Forelimb muscle (tissue), 1 donor: ENCODE measurements around the gene MSANTD2. TPM values are rescaled to one million over a fixed set of nuclear protein-coding genes. Genes with fewer than 3 reads are reported as not detected.

Source experiments
- DNase-seq: peaks from one replicate; pipeline ENCODE4 v3.0.0-alpha.2; 2013; ENCODE audit warnings: low read depth
- polyA plus RNA-seq: library from polyadenylated mRNA; unstranded; fragments of 120-200 nt; gene quantifications from one replicate; pipeline ENCODE4 v1.2.1, GENCODE V29; 2013; ENCODE audit not compliant: insufficient read length

MSANTD2 gene
- polyA plus RNA-seq, 1 donor = 15.3 TPM

DNA sequence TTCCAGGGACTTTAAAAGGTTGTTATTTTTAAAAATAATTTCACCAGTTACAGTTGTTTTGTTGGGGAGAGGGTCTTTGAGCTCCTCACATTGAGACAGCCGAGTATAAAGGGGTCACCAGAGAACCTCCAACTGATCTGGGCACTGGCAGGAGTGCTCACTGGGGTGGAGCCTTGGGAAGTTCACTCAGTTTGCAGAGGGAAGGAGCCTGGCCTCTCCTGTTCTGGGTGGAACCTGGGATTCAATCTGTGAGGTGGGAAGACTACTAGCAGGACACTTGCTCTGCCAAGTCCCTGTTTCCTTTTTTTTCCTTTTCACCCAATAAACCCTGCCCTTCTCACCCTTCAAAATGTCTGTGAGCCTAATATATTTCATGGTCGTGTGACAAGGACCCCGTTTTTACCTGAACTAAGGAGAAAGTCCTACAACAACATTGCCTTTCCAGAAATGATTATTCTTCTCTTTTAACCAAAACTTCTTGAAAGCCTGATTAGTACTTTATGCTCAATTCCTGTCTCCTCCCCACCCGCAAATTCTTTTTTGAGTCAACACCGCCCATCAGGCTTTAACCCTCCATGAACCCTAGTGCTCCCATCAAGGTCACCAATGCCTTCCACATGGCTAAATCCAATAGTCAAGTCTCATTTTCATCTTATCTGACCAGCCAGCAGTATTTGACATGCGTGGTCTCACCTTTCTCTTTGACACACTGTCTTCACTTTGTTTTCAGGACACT is 22.0 kb upstream of the MSANTD2 start:
- DNase-seq = no peak

- DNase-seq = no peak
Measured at GRCh38 chr11:124817036-124817435, 16.8 kb upstream of the MSANTD2 start.

GRCh38 chr11:124814739-124815138 is 14.5 kb upstream of the MSANTD2 start:
- no peak for DNase-seq

DNA sequence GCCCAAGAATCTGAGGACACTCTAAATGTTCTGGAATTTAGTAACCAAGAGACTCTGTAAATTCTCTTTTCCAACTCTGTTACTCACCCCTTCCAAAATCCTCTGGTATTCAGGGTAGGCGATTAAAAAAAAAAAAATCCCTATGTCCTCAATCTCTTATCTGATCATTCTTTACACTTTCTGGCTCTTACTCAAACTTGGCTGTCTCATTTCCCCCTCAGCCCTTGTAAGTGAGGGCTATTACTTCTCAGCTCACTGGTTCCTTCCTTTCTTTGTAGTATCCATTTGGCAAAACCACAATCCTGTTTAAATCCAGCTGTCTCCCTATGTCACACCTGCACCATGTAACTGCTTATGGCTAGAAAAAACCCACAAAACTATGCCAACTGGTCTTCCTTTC is 12.7 kb upstream of the MSANTD2 start:
- DNase-seq = no peak

GRCh38 chr11:124811399-124812125 is 11.4 kb upstream of the MSANTD2 start:
- DNase-seq = no peak

- no peak for DNase-seq
Measured at GRCh38 chr11:124807660-124808270, 7.6 kb upstream of the MSANTD2 start.

DNA sequence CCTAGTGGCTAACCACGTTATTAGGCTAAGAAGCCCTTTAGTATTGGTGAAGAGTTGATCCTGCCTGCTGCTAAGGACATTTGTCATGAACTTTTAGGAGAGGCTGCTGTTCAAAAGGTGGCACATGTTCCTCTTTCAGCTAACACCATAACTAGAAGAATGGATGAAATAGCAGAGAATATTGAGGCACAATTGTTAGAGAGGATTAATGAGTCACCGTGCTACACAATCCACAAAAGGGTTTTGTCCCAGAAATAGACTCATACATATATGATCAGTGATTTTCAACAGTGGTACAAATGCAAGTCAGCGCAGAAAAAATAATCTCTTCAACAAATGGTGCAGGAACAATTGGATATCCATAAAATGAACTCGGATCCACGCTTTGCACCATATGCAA is 7.0 kb upstream of the MSANTD2 start:
- no peak for DNase-seq

DNA sequence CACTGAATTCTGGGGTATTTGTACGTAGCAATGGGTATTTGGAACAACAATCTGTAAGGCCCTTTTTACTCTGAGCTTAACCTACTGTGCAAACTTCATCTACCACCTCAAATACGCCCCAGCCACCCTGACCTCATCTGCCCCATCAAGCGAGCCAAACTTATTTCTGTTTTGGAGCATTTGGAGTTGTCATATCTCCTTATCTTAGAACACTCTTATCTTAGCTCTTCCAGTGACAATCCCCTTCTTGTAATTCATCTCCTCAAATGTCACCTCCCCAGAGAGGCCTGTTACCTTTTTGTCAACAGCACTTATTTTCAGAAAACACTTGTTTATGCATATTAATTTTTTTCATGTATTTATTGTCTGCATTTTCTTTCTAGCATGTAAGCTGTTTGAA is 4.7 kb upstream of the MSANTD2 start:
- DNase-seq = no peak

DNA sequence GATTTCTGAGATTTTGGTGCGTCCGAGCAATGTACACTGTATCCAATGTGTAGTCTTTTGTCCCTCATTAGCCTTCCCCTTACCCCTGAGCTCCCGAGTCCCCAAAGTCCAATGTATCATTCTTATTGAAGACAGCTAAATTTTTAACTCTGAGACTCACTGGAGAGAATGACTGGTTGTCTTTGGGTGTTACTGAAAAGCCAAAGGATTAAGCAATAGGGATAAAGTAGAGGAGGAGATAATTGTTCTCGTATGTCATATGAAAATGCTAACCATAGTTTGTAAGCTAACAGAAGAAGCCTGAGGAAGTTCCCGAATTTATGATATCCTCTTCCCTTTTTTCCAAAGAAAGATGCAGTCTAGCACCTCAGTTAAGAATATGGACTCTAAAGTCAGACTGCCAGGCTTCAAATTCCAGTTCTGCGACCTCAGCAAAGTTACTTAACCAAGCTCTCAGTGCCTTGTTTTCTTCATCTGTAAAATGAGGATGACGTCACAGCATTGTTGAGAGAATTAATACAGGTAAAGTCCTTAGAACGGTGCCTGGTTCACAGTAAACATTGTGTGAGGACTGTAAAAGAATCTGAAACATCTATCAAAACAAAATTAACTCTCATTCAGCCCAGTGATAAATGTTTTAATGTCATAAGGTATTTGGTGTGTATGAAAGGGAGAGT is 1.6 kb upstream of the MSANTD2 start:
- DNase-seq = no peak

DNA sequence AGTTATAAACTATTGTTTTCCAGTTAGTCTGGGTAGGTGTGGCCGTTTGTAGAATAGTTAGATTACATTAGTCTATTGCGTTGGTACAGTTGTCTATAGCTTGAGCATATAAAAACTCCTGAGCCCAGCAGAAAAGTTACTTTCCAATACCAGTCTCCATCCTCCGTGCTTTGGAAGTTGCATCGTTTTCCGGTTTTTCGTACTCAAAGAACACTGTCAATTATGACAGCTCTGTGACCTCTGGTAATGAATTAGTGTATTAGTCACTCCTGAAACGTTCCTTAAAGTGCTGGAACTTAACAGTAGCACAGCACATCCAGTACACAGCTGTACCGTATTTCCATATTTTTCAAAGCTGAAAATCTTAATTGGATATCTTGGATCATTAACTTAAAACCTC is 808 bp upstream of the MSANTD2 start:
- DNase-seq = no peak

DNA sequence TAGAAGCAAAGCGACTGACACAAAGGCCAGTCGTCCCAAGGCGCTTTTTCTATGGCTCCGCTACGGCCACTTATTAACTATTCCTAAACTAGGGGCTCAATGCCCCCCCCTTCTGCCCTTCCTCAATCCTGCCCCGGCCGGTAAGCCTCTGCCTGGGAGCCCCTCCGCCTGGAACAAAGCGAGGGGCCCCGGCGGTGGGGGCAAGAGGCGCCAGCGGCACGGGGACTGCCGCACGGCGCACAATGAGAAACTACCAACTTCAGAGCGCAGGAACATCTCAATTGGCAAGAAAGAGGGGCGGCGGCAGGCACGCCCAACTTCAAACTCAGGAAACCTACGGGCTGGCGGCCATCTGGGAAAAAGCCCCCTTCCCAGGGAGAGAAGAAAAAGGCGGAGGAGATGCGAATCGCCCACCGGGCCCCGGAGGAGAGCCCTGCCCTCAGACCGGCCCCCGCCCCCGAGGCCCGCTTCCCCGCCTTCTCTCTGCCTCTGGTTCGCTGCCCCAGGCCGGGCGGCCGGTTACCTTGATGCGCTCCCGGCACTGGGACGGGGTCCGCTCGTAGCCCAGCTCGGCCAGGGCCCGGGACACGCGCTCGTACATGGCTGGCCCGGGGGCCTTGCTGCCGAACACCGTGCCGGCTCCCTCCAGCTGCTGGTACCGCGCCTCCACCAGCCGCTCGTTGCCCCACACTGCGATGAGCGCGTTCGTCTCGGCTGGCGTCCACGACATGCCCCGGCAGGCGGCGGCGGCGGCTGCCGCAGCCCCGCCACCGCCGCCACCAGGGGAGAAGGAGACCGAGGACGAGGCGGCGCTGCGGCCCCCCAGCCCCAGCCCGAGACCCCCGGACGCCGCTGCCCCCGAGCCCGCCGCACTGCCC is 619 bp downstream of the MSANTD2 start:
- DNase-seq = no peak

DNA sequence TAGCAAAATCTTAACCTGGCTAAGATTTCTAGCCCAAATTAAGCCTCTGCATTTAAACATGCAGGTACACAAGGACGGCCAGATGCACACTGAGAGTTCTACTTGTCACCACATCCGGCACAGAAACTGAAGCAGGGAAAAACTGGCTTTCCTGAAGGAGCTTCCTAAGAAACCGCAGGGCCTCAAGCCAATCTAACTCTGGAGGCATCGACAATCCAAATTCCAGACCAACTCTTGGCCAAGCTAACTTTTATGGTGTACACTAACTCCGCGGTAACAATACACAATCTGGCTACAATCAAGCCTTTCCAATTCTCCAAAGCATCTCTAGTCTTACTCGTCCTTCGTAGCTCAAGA is 1.2 kb downstream of the MSANTD2 start:
- no peak for DNase-seq

DNA sequence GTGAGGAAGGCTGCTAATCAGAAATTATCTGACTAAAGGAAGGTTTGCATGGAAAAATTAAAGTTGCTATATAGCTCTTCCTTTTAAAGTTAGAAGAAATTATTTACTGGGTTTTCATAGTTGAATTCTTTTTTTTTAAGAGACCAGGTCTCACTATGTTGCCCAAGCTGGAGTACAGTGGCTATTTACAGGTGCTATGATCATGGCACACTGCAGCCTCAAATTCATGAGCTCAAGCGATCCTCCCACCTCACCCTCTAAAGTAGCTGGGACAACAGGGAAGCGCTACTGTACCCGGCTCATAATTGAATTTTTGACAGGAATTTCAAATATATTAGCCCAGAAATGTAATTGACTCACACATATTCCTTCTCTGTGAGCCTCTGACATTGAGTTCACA is 3.9 kb downstream of the MSANTD2 start:
- no peak for DNase-seq

DNA sequence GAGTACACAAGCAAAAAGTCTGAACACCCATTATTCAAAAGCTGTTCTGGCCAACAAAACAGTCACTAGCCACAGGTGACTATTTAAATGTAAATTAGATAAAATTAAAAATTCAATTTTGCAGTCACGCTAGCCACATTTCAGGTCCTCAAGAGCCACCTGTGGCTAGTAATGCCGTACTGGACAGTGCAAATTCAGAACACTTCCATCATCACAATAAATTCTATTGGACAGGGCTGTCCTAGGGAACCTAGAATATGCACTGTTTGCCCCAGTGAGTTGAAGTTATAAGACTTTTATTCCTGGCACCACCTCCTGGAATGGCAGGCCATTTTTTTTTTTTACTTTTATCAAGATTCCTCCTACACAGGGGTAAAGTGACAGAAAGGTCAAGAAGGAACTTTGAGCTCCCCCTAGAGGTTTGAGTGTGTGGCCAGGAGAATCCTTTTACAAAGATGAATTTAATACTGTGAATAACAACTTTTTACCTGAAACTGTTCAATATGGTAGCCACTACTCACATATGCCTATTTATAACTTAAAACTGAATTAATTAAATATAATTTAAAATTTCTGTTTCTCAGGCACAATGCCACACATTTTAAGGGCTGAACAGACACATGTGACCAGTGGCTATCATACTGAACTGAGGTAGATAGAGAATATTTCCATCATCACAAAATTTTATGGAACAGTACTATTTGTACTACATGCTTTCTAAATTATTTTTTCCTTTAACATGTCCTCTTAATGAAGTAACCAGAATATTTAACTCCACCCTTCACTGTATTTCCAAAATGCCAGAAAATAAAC is 6.5 kb downstream of the MSANTD2 start:
- no peak for DNase-seq

GRCh38 chr11:124791626-124792341 is 8.4 kb downstream of the MSANTD2 start:
- DNase-seq = no peak

- DNase-seq = no peak
Measured at GRCh38 chr11:124788521-124788920, 11.7 kb downstream of the MSANTD2 start.

DNA sequence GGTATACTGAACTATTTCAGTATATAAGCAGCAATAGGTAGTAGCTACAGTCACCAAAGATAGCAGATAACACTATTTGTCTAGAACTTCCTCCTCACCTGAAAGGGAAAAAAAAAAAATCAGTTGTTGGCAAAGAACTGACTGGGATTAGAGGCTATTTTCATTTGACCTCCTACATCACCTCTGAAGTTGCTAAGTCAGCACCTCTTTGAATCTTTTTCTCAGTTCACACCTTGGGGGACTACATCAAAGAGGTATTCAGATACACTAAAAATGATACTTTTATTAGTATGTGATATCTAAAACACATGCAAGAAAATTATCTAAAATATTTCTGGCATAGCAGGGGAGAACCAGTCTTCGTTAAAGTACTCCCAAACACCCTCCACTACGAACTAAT is 16.2 kb downstream of the MSANTD2 start:
- no peak for DNase-seq

GRCh38 chr11:124783002-124783401 is 17.2 kb downstream of the MSANTD2 start:
- no peak for DNase-seq

DNA sequence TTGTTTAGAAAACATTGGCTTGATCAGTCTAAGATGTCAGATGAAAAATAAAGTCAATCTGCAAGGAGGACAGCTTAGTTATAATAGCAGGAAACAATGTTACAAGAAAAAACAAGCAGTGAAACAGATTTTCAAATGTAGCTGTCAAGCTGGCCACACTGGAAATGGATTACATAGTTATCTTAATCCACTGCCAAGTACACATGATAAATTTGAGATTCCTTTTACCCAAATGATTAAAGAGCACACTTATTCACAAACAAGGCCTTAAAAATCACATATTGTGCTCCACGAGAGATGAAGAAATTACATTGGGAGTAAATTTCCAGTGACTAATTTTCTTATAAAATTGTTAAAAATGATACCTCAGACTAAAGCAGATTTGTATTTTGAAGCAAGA is 20.6 kb downstream of the MSANTD2 start:
- DNase-seq = no peak

- no peak for DNase-seq
Measured at GRCh38 chr11:124778281-124778680, 21.9 kb downstream of the MSANTD2 start.
